Umbilical cord (tissue), 2 donors: ENCODE results near the gene CRYZL1. TPM values are rescaled to one million over a fixed set of nuclear protein-coding genes. Genes with fewer than 3 reads are reported as not detected.
"Not testable (repeated sequence)": the region's sequence is repeated elsewhere in the genome, so short reads cannot be mapped to it uniquely, and the experiment has no call there.

Experiments used
- DNase-seq: peaks from one replicate; pipeline ENCODE4 v3.0.0-alpha.2; 2015; ENCODE audit warnings: low spot score
- total RNA-seq: library from RNA; depleted of rRNA; stranded (reverse); fragments of >200 nt; gene quantifications from one replicate; pipeline ENCODE4 v1.2.3, GENCODE V29; 2014; ENCODE audit warnings: low replicate concordance; ENCODE audit not compliant: insufficient read depth

Gene CRYZL1
- 58.3 TPM for total RNA-seq

DNA sequence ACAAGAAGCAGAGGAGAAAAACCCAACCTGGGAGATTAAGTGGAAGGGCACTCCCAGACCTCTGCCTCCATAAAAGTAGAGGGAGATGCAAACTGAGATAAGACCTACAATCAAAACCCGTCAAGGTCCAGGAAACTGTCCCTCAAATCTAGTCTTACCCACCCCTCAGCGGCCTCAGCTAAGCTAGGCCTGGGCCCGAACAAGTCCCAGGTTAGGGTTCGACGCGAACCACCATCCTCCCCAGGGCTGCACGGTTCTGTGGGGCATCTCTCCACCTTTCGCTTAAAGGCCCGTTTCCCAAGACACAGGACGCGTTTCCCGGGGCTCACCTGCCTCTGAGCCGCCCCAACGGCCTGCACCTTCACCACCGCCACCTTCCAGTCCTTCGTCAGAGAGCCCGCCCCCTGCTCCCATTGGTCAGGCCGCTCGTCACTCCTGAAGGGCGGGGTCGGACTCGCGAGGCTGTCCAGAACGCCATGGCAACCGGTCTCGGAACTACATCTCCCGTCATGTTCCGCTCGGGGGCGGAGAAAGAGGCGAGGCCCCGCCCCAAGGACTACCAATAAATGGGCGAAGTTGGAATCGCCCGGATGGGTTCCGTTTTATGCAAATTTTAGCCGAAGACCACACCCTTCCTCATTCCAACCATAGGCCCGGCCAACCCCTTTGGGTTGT lies at the start of gene CRYZL1:
Gene CRYZL1, minus strand, starts transcription at position 390 of the 675 bp plus-strand sequence. CDS start 10,190 bp downstream, outside the sequence.
- peak; percentile 100 for DNase-seq

DNA sequence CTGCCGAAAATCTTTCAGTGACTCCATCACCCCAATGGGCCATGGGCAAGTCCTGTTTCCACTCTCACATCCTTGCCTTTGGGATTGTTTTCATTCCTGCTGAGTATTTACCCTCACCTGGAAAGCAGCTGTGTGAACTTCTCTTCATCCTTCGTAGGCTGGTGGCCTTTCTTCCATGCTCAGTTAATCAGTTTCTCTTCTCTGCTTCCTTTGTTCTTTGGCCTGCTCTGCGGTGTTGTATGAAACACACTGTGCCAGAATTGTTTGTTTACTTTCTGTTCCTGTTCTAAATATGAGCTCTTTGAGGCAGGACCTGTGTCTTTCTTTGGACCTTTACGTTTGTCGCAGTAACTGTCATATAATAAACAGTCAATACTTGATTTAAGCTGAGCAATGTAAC lies 49.3 kb upstream of the CRYZL1 start:
- DNase-seq, result no peak

DNA sequence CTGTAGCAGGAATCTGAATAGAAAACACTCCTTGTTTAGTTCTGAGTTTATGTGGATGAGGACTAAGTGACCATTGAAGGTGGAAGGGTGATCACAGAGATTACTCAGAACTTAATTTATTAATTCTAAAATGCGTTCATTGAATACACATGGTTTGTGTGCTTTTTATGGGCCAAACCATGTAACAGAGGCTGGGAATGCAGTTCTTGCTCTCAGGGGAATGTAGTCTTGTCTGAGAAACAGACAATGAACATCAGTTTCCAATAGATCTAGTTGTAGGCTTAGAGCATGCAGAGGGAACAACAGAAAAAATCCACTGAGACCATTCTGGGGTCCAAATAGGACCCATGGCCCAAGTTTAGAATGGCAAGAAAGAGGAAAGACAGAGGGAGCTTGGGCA lies 46.8 kb upstream of the CRYZL1 start:
- DNase-seq, result no peak

DNA sequence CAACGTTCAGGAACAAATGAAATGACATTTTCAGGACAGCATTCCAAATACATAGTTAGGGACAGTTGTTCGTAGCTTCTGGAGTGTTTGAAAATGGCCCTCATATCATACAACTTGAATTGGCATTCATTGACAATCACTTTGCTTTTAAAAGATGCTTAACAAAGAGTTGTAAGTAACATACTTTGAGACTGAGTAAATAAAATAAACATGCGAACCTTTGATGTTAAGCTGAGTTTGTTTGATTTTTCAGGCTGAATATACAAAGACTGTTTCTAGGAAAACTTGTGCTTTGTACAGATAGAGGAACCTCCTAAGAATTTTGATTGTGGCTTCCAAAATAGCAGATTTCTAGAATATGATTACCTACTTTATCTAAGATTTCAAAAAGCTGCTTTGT lies 46.1 kb upstream of the CRYZL1 start:
- no peak for DNase-seq

DNA sequence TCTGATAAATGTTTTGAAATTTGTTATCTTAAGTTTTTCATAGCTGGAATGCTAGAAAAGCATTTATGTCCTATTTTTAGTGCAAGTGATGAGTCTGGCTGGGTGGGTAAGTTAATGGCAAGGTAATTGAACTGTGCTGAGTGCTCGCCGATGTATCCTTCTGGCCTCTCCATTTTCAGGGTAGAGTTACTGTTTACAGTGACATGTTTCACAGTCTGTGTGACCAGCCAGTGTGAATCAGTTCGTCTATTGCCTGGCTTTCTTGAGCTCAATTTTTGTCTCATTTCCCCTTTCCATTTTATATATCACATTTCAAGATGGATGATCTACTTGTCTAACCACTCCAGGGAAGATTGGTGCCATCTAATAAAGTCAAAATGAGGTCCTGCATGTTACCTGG lies 44.8 kb upstream of the CRYZL1 start:
- no peak for DNase-seq

DNA sequence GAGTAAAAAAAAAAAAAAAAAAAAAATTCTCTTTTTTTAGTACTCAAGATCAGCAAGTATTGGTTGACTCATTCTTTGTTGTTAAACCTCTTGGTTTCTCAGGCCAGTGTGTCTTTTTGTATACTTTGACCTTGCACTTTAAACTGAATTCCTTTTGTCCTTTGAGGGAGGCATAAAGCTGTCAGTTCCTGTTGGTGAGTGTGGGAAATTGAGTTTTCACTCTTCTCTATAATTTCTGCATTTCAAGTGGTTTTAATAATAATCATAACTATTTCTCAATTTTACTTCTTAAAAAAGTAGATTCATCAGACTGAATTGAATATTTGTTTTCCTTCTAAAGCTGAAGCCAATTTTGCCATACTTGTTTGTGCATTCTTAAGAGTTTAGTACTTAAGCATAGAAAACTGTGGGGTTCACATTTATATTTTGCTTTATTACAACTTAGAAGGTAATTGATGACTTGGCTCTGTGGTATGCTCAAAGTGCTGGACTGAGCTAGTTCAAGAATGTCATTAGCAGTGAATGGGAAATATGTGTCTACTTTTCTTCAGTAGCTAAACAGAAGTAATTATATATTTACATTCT lies 44.2 kb upstream of the CRYZL1 start:
- DNase-seq, result no peak

DNA sequence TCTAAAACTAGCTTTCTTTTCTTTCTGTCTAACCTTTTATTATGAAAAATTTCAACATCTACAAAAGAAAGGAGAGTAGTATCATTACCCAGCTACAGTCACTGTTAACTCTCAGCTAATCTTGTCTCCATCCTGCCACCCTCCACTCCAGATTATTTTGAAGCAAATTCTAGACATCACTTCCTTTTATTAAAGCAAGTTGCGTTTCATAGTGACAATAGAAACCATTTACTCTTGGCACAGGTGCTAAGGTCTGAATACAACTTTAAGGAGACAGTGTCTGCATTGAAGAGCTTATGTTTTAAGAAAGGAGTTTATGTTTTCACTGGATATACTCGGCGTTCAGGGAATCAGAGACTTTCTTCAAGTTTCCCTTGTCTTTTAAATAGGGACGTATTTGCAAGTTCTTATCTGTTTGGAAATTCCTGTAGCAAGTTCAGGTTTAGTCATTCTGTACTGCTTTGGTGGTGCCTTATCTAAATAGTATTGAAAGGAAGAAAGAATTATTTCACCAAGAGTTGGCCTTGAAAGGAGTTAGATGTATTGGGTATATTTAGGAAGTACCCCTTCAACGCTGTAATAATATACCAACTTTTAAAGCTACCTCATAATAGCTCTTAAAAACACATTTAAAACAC lies 43.5 kb upstream of the CRYZL1 start:
- DNase-seq, result peak; percentile 32

DNA sequence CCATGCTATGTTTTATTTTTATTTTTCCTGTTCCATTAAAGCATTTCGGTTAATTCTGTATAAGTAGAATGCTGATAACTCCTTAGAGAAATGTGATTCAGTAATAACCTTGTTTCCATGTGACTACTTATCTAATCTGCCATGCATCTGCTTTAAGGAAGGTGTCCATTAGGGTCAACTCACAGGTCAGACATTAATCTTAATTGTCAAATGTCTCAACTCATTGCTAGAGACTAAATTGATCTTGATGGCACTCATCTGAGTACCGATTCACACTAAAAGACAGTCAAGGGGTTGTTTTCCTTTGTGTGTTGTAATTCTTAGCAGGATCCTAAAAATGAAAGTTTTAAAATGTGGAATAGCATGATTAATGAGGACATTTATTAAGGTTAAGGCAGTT lies 42.5 kb upstream of the CRYZL1 start:
- no peak for DNase-seq

DNA sequence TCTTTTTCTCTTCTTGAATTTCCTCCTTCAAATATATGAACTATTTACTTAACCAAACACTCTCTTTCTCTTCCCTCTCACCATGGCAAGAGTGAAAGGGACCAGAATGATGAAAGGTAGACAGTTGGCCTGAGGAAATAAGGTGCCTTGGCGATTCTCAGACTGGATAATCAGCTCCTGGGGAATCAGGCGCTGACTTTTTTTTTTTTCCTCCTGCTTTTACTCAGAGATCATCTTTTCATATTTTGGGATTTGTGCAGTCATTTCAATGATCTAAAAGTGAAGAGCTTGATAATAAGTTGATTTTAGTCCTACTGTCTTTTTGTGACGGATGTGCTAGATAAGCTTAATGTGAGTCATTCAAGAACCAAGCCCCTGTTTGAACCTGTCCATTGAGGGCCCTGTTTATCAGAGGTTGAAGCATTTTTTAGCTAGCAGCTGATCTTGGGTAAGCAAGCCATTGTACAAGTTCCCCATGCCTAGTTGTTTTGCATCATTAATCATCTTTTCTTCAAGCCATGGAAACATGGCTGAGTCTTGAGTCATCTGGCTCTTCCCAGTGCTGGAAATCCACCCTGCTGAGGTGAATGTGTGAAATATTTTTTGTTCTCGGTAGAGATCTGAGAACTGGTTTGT lies 41.6 kb upstream of the CRYZL1 start:
- DNase-seq, result peak; percentile 80

DNA sequence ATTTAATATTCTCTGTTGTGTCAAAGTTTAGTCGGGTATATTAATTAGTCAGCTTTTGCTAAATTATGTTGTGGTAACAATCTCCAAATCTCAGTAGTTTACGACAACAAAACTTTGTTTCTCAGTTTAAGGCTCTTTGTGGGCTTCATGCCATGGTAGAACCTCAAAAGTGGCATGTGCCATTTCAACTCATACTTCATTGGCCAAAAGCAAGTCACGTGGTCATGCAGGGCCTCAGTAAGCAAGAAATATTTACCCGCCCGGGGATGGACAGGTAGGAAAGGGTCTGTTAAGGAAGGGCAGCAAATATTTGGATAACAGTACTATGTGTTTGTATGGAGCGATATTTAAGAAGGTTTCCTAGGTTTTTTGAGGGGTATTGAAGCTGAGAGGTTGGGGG lies 39.3 kb upstream of the CRYZL1 start:
- no peak for DNase-seq

DNA sequence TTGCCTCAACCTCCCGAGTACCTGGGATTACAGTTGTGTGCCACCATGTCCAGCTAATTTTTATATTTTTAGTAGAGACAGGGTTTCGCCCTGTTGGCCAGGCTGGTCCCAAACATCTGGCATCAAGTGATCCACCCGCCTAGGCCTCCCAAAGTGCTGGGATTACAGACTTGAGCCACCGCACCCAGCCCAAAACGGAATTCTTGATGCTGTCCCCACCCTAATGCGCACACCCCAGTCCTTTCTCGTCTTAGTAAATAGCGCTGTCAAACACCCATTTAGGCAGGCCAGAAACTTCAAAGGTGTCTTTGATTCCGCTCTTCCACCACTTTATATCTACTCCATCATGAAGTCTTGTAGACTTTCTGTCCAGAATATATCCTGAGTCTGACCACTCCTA lies 35.9 kb upstream of the CRYZL1 start:
- no peak for DNase-seq

DNA sequence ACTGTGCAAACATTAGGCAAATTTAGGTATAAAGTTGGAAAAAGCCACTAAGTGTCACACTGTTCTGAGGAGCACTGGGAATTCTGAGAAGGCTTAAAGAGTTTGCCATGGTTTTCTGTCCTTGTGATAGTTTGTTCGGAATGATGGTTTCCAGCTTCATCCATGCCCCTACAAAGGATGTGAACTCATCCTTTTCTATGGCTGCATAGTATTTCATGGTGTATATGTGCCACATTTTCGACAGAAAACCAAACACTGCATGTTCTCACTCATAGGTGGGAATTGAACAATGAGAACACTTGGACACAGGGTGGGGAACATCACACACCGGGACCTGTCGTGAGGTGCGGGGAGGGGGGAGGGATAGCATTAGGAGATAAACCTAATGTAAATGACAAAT lies 35.1 kb upstream of the CRYZL1 start:
- DNase-seq, result not testable (repeated sequence)

DNA sequence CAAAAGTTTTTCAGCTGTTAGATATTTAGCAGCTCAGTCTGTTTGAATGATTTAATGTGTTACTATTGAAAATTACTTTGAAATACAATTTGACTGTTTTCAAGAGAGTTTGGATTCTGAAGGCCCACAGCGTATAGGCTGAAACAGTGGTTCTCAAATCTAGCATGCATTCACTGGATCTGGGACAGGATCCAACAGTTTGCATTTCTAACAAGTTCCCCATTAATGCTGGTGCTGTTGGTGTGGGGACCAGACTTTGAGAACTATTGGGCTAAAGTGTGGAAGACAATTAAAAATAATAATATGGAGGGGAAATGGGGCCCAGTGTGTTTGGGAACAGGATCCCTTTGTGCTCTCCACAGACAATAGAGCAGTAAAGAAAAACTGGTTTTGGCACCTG lies 32.7 kb upstream of the CRYZL1 start:
- DNase-seq, result no peak

DNA sequence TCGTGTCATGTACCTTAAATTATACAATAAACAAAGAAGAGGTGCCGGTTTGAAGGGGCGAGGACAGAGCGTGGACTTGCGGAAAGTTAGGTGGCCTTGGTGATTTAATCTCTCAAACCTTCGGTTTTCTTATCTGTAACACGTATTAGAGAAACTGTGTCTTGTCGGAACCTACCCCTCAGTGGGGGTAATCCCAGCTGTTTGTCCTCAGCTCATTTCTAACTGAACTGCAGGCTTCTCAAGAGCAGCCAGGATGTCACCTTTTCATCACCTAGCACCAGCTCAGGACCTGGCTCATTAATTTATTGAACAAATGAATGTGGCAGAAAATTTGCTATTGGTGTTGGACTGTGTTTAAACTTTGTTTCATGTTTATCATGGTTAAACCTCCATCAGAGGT lies 31.9 kb upstream of the CRYZL1 start:
- DNase-seq, result no peak

DNA sequence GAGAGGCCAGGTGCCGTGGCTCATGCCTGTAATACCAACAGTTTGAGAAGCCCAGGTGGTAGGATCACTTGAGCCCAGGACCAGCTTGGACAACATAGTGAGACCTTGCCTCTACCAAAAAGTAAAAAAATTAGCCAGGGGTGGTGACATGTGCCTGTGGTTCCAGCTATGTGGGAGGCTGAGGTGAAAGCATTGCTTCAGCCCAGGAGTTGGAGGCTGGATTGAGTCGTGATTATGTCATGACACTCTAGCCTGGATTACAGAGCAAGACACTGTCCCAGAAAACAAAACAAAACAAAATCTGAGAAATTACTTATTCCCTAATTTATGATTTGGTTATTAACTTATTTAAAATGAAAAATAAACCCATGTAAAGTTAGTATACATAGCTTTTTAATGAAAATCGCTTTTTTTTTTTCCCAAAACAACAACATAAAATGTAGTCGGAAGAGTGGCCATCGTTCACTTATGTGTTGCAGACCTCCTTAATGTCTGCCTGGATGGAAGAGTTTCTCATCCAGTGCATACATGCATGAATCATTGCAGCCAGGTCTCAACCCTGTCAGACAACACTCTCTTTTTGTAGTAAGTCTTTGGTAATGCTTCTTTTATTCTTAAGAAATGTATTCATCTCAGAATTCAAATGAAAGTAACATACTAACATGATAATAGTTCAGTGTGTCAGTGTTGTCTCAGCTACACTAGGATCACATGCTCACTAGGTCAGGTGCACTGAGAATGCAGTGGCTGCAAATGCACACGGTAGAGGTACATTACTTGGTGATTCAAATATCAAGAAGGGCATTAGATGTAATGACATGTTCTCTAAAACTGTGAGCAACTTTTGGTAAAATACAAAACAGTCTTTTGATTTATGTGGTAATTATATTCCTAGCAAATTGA lies 28.8 kb upstream of the CRYZL1 start:
- DNase-seq, result no peak

DNA sequence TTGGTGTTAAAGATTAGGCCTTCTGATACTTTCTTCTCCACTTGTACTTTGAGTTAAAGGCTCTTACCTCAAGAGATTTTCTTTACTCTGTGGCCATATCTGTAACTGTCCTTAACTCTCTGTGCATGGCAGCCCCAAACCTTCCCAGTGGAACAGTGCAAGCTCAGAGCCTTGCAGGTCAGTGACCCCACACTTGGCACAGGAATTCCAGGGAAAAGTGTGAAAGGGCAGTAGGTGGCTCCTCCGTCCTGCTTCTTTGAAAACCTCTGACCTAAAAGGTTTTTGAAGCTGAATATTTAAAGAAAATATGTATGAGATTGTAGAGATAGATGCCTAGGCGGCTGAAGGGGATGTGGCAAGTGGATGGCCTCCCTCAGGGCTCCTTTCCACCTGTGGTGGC lies 27.1 kb upstream of the CRYZL1 start:
- DNase-seq, result no peak

DNA sequence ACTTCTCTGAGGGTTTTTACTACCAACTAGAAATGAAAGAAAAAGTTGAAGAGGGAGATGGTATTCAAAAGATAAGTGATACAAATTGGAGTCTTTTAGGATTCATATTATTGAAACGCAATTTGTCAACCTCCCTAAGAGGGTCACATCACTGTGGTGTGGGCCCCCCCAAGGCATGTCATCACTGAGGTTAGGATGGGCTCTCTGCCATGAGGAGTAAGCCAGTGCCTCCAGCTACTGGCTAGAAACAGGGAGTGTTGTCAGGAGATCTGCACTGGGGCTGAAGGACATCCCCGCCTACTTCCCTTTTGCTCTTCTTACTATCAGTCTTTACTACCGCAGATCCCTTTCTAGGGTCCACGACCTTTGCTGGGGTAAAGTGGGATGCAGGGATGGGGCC lies 26.6 kb upstream of the CRYZL1 start:
- DNase-seq, result no peak

DNA sequence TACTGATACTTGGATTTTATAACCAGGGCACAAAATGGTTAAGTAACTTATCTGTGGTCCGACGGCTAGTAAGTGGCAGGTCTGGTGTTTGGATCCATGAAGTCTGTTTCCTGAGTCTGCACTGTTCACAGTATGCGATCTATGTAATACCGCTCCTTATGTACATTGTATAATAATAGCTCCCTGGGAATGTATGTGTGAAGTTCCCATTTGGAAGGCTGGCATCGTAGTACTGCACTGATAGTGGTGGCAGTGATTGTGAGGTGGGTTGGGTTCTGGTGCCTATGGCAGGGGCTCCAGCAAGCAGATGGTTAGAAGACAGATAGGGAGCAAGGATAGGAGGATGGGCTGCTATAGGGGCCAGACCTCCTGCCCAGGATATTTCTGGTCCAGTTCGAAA lies 26.1 kb upstream of the CRYZL1 start:
- no peak for DNase-seq

DNA sequence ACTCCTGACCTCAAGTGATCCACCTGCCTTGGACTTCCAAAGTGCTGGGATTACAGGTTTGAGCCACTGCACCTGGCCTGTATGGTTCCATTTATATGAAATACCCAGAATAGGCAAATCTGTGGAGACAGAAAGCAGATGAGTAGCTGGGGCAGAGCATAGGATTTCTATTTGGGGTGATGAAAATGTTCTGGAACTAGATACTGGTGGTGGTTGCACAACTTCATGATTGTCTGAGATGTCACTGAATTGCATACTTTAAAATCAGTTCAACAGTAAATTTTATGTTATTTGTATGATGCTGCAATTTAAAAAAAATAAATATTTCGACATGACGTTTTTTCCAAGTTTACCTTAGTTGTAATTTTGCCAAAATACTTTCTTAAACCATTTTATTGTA lies 24.6 kb upstream of the CRYZL1 start:
- no peak for DNase-seq

DNA sequence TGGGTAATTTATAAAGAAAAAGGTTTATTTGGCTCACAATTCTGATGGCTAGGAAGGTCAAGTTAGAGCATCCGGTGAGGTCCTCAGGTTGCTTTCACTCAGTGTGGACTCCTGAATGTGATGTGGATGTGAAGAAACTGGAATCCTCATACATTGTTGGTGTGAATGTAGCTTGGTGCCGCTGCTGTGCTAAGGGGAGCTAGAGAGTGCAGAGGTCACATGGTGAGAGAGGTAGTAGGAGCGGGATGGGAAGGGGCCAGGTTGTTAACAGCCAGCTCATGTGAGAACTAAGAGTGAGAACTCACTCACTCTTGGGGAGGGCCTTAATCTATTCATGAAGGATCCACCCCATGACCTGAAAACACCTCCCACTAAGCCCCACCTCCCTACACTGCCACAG lies 22.6 kb upstream of the CRYZL1 start:
- DNase-seq, result no peak

DNA sequence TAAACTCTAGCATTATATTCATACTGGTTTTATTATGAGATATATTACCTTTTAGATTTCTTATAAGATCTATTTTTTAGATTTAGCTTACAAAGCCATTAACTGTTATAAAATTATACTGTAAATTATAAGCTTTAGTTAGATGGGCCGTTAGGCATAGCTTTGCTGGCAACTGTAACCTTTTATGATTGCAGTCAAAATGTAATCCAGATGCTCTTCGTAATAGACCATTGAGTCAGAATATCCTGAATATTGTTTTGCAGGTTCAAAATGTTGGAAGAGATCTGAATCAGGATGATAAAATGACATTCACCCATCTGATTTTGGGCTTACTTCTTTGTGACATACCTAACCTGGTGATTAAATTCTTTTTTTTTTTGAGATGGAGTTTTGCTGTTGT lies 21.7 kb upstream of the CRYZL1 start:
- no peak for DNase-seq

DNA sequence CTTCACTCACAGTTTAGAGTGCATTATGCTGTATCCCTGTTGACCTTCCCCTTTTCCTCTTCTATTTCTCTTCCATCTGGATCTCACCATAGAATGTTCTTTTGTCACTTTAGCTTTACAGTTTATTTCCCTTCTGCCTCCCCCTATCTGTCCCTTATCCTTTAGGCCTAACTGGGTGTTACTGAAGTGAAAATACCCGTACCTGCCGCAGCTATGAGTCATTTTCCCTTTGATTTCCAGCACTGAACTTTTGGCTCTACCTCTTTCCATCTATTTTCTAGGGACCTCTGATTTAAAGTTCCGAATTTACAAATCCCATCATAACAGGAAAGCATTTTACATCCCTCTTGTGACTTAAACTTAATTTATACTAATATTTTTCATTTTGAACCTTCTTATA lies 20.5 kb upstream of the CRYZL1 start:
- no peak for DNase-seq
